Upper lobe of left lung (tissue), 6 donors: ENCODE results near the gene POLE3. TPM values are rescaled to one million over a fixed set of nuclear protein-coding genes. Genes with fewer than 3 reads are reported as not detected.
A peak's percentile ranks its signal among the peaks of the same experiment; 100 is the strongest.
"Not testable (repeated sequence)": the region's sequence is repeated elsewhere in the genome, so short reads cannot be mapped to it uniquely, and the experiment has no call there.

Experiments
- ATAC-seq, 2 donors: fragments of 200-7000 bp; cut with Tn5 transposase; one replicate each; pipeline ENCODE4 v1.9.1; 2022; ENCODE audit warnings: mild to moderate bottlenecking in 2 of 2, moderate library complexity in 2 of 2; ENCODE audit not compliant: low FRiP score in 2 of 2
- DNase-seq, 2 donors: peaks; one replicate each; pipeline ENCODE4 v3.0.0-alpha.2; 2019 to 2020
- H3K27ac ChIP-seq, 4 donors: fragments of 200-600 bp; sonication (generic); one replicate each; pipeline ENCODE4 v1.5.1; 2016 to 2019
- H3K27me3 ChIP-seq, 4 donors: fragments of 200-600 bp; sonication (generic); one replicate each; pipeline ENCODE4 v1.5.1; 2017 to 2019
- H3K36me3 ChIP-seq, 4 donors: fragments of 200-600 bp; sonication (generic); one replicate each; pipeline ENCODE4 v1.5.1; 2016 to 2019
- H3K4me1 ChIP-seq, 4 donors: fragments of 200-600 bp; sonication (generic); one replicate each; pipeline ENCODE4 v1.5.1; 2018 to 2019
- H3K4me3 ChIP-seq, 4 donors: fragments of 200-600 bp; sonication (generic); one replicate each; pipeline ENCODE4 v1.5.1; 2017 to 2019; ENCODE audit warnings: mild to moderate bottlenecking in 2 of 4, moderate library complexity in 1 of 4
- H3K9me3 ChIP-seq, 4 donors: fragments of 200-600 bp; sonication (generic); one replicate each; pipeline ENCODE4 v1.5.1; 2018 to 2019
- EP300 ChIP-seq, 4 donors: sonication (generic); formaldehyde crosslinking; IDR thresholded peaks; one replicate each; pipeline ENCODE4 v1.5.1; 2017; ENCODE audit warnings: antibody characterized with exemption in 4 of 4, control low read depth in 2 of 4
- POLR2A ChIP-seq, 4 donors: fragments of 450-650 bp; IDR thresholded peaks; one replicate each; pipeline ENCODE4 v1.5.1; 2016 to 2017; ENCODE audit warnings: antibody characterized with exemption in 4 of 4, mild to moderate bottlenecking in 2 of 4
- POLR2AphosphoS5 ChIP-seq, 2 donors: sonication (generic); formaldehyde crosslinking; IDR thresholded peaks; one replicate each; pipeline ENCODE4 v1.5.1; 2017; ENCODE audit warnings: antibody characterized with exemption in 2 of 2
- WGBS, 2 donors: methylation state at CpG; one replicate each; pipeline ENCODE4 v1.1.5; 2017 to 2018; 5-methylcytosine and 5-hydroxymethylcytosine counted together
- total RNA-seq, 6 donors: library from RNA; depleted of rRNA in 4 of 6; stranded (reverse); fragments of >200 nt in 4 of 6; gene quantifications; one replicate each; pipeline versions ENCODE4 v1.1.0 to v1.2.1, GENCODE V29; 2016 to 2021
- TF ChIP-seq, protein P1 (sequence below), 6 experiments: fragments of 450-650 bp in 4 of 6; fragments of 200-600 bp in 2 of 6; sonication (generic) in 2 of 6; IDR thresholded peaks; one replicate each; pipeline ENCODE4 v1.5.1; 2016 to 2019; ENCODE audit warnings: antibody characterized with exemption in 6 of 6
- donor health status: DM: no; HTN: no; CAD: no; lungs with moderate emphysema.
- donor health status: DM: no; HTN: yes; CAD: no; lungs with severe emphysema.

Gene POLE3
- total RNA-seq, 6 donors from 2014 or later, result 6.4 to 37.1 (median 28.4) TPM

DNA sequence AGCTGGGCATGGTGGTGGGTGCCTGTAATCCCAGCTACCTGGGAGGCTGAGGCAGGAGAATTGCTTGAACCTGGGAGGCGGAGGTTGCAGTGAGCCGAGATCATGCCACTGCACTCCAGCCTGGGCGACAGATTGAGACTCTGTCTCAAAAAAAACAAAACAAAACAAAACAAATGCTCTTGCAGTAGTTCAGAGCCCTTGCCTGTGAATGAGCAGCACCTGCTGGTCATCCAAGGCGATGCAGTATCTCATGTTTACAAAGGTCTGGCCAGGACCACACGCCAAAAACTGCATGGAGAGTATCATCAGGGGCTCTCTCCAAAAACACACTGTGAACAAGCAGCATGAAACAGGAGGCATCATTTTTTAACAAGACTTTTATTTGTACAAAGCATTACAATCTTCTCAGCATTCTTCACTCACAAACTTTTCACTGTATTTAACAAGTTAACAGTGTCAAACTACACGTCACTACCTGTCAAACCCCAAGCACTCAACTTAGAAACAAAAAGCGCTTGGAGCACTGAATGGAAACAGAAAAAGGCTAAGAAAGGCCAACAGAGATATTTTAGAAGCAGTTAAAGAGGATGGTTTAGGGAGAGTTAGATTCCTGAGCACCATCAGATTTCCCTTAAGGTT is 3.5 kb downstream of the POLE3 start:
- TF ChIP-seq, protein P1, sequence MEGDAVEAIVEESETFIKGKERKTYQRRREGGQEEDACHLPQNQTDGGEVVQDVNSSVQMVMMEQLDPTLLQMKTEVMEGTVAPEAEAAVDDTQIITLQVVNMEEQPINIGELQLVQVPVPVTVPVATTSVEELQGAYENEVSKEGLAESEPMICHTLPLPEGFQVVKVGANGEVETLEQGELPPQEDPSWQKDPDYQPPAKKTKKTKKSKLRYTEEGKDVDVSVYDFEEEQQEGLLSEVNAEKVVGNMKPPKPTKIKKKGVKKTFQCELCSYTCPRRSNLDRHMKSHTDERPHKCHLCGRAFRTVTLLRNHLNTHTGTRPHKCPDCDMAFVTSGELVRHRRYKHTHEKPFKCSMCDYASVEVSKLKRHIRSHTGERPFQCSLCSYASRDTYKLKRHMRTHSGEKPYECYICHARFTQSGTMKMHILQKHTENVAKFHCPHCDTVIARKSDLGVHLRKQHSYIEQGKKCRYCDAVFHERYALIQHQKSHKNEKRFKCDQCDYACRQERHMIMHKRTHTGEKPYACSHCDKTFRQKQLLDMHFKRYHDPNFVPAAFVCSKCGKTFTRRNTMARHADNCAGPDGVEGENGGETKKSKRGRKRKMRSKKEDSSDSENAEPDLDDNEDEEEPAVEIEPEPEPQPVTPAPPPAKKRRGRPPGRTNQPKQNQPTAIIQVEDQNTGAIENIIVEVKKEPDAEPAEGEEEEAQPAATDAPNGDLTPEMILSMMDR (IDR thresholded peaks at IDR 0.05), result peak; percentile 60 to 74 (median 66)
- H3K4me3 ChIP-seq, H3K27me3 ChIP-seq, H3K9me3 ChIP-seq, ATAC-seq: not testable (repeated sequence)
- peak in 1 of 2 donors; percentile 69 for DNase-seq
- Histone ChIP-seq H3K27ac (peak overlapping the region in 2 of 4 donors; percentile 2 to 42), H3K36me3 (peaks cover 0 to 15% (median 10%) of the 10 kb centered on the region in 4 donors), H3K4me1 (peaks cover 9 to 33% (median 19%) of the 10 kb centered on the region in 4 donors)
- 31 to 32% methylated on average over 7 of the region's 7 CpGs for WGBS, 2 donors

DNA sequence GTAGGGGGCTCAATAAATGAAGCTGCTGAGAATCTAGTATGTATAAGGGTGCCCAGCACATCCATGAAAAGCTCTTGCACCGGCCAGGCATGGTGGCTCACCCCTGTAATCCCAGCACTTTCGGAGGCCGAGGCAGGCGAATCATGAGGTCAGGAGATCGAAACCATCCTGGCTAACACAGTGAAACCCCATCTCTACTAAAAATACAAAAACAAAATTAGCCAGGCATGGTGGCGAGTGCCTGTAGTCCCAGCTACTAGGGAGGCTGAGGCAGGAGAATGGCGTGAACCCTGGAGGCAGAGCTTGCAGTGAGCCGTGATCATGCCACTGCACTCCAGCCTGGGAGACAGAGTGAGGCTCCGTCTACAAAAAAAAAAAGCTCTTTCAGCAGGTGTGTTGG is 4.1 kb downstream of the POLE3 start:
- 91 to 98% methylated on average over 9 of the region's 9 CpGs for WGBS, 2 donors
- H3K27me3 ChIP-seq, DNase-seq, ATAC-seq, H3K9me3 ChIP-seq, H3K4me3 ChIP-seq: not testable (repeated sequence)
- peak overlapping the region in 2 of 4 donors; percentile 2 to 42 for H3K27ac ChIP-seq
- peaks cover 0 to 15% (median 10%) of the 10 kb centered on the region in 4 donors for H3K36me3 ChIP-seq
- H3K4me1 ChIP-seq, result peaks cover 11 to 33% (median 20%) of the 10 kb centered on the region in 4 donors

DNA sequence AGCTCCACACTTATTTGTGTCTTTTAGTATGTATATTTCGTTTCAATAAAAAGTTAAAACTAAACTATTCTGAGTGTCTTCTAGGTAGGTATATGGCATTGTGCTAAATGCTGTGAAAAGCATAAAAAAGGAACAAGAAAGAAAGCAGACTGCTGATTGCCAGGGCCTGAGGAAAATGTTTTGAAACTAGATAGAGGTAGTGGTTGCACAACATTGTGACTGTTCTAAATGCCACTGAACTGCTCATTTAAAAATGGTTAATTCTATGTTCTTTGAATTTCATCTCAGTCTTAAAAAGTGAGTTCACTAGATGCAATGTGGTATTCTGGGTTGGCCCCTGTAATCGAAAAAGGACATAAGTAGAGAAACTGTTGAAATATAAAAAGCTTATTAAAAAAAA is 6.8 kb downstream of the POLE3 start:
- WGBS, 2 donors, result 48 to 68% methylated on average over 2 of the region's 2 CpGs
- peaks cover 21 to 37% (median 26%) of the 10 kb centered on the region in 4 donors for H3K4me1 ChIP-seq
- no peak overlapping the region for H3K4me3 ChIP-seq
- H3K27me3 ChIP-seq, result no peaks in the 10 kb centered on the region
- peaks cover 0 to 12% (median 7%) of the 10 kb centered on the region in 4 donors for H3K36me3 ChIP-seq
- peak overlapping the region in 2 of 4 donors; percentile 13 to 61 for H3K27ac ChIP-seq
- TF ChIP-seq POLR2AphosphoS5 (IDR thresholded peaks at IDR 0.05) (no peak), EP300 (IDR thresholded peaks at IDR 0.05) (no peak), POLR2A (IDR thresholded peaks at IDR 0.05) (no peak)
- TF ChIP-seq, protein P1 (IDR thresholded peaks at IDR 0.05), result no peak
- no peak for DNase-seq
- ATAC-seq, result no peak
- H3K9me3 ChIP-seq, result no peaks in the 10 kb centered on the region

DNA sequence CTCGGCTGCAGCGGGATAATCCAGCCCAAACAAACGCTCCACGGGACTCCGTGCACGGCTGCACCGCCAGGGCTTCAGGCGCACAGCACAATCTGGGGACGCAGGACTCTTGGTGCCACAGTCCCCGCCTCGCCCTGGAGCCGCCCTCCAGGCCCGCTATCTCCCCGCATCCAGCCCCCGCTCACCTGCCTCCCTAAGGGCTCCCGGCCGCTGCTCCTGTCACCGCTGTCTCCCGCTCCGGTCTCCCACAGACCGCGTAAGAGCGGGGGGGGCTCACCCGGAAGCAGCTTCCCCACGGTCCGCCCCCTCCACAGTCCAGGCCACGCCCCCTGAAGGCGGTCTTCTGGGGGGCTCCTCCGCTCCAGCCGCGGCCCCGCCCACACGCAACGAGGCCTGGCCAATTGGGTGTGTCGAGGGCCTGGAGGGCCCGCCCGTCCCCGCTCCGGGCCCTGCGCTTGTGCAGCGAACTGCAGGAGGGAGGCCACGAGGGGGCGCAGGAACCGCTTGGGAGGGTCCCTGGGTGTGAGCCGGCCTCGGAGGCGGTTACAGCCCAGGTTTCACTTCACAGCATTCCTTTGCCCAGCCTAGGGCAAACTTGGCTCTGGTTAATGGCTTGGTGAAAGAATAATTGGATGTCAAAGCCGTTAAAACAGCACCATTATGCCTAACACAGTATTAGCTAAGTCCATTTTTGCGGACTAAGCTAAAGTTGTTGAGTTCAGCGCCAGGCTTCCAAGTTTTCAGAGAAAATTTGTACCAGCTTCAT is 9.3 kb downstream of the POLE3 start, which contains the start of gene ALAD:
Gene ALAD, minus strand, starts transcription at position 258 of the 766 bp plus-strand sequence. CDS start 7,725 bp downstream, outside the sequence.
- TF ChIP-seq POLR2A (IDR thresholded peaks at IDR 0.05) (peak in 3 of 4 donors; percentile 32 to 79 (median 35)), POLR2AphosphoS5 (IDR thresholded peaks at IDR 0.05) (peak; percentile 38 to 73), EP300 (IDR thresholded peaks at IDR 0.05) (no peak)
- TF ChIP-seq, protein P1 (IDR thresholded peaks at IDR 0.05), result peak; percentile 95 to 99 (median 98)
- H3K4me1 ChIP-seq, result peaks cover 20 to 28% (median 23%) of the 10 kb centered on the region in 4 donors
- peak within 1 kb of the TSS; percentile 82 to 90 (median 87) for H3K4me3 ChIP-seq
- H3K9me3 ChIP-seq, result no peaks in the 10 kb centered on the region
- peak within 1 kb of the TSS; percentile 69 to 85 (median 80) for H3K27ac ChIP-seq
- 4 to 22% methylated on average over 5 to 39 of the region's 50 CpGs for WGBS, 2 donors
- H3K36me3 ChIP-seq, result no peaks in the 10 kb centered on the region
- ATAC-seq (peak; percentile 100), DNase-seq (peak; percentile 99 to 100)
- H3K27me3 ChIP-seq, result no peaks in the 10 kb centered on the region

DNA sequence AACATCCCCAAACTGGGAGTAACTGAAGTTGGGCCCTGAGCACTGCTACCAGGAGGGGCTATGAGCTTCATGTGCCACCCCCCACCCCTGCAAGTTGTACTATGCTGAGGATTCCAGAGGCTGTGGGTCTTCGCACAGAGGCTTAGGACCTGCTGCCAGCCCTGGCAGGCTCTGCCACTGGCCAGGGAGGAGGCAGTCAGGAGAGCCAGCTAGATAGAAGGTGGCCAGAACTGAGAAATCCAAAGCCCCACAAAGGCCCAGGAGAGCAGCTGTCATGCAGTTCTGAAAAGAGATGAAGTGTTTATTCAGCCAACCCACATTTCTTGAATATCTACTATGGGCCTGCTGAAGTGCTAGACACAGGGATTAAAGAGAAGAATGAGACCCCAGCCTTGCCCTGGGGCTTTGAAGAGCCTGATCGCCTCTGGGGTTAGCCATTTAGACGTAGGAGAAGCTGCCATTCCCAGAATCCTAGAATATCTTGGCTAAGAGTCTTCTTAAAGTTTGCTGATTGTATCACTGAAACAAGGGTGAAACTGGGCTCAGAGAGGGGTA is 10.8 kb downstream of the POLE3 start:
- no peak for TF ChIP-seq EP300 (IDR thresholded peaks at IDR 0.05)
- TF ChIP-seq POLR2AphosphoS5 (IDR thresholded peaks at IDR 0.05), result no peak
- TF ChIP-seq POLR2A (IDR thresholded peaks at IDR 0.05), result no peak
- Histone ChIP-seq H3K36me3 (peaks cover 0 to 4% (median 0%) of the 10 kb centered on the region in 4 donors), H3K27ac (peak overlapping the region in 3 of 4 donors; percentile 8 to 38 (median 24)), H3K4me3 (peak overlapping the region in 2 of 4 donors; percentile 86 to 88), H3K4me1 (peaks cover 20 to 28% (median 23%) of the 10 kb centered on the region in 4 donors), H3K27me3 (no peaks in the 10 kb centered on the region), H3K9me3 (no peaks in the 10 kb centered on the region)
- DNase-seq, result no peak
- 60 to 78% methylated on average over 3 of the region's 3 CpGs for WGBS, 2 donors
- ATAC-seq, result no peak
